H9 (cell line): Measurements from ENCODE around the gene TDRD3. TPM values are rescaled to one million over a fixed set of nuclear protein-coding genes. Genes with fewer than 3 reads are reported as not detected.

Experiments
- DNase-seq: peaks from one replicate; pipeline ENCODE4 v3.0.0-alpha.2; 2017
- H2AFZ ChIP-seq: one replicate; pipeline ENCODE4 v1.6.1; 2013; ENCODE audit warnings: mild to moderate bottlenecking, low read length, control low read depth, moderate library complexity
- H2AK5ac ChIP-seq: 2 replicates; pipeline ENCODE4 v1.6.1; 2013; ENCODE audit warnings: low read length, control low read depth, mixed read lengths; ENCODE audit not compliant: insufficient read length
- H2BK120ac ChIP-seq: one replicate; pipeline ENCODE4 v1.6.1; 2013; ENCODE audit warnings: low read depth, mild to moderate bottlenecking, low read length, control low read depth, inconsistent platforms; ENCODE audit not compliant: poor library complexity, severe bottlenecking
- H2BK12ac ChIP-seq: 2 replicates; pipeline ENCODE4 v1.6.1; 2013; ENCODE audit warnings: low read length, control low read depth, mixed read lengths, low read depth; ENCODE audit not compliant: insufficient read length
- H2BK15ac ChIP-seq: 2 replicates; pipeline ENCODE4 v1.6.1; 2013; ENCODE audit warnings: low read depth, low read length, control low read depth
- H2BK20ac ChIP-seq: one replicate; pipeline ENCODE4 v1.6.1; 2013; ENCODE audit warnings: low read depth, mild to moderate bottlenecking, low read length, control low read depth, inconsistent platforms; ENCODE audit not compliant: poor library complexity, severe bottlenecking
- H2BK5ac ChIP-seq: 2 replicates; pipeline ENCODE4 v1.6.1; 2013; ENCODE audit warnings: low read length, control low read depth, mixed read lengths; ENCODE audit not compliant: insufficient read length
- H3K14ac ChIP-seq: 2 replicates; pipeline ENCODE4 v1.6.1; 2013; ENCODE audit warnings: low read length, control low read depth; ENCODE audit not compliant: insufficient read depth
- H3K18ac ChIP-seq: 2 replicates; pipeline ENCODE4 v1.6.1; 2013; ENCODE audit warnings: low read depth, mild to moderate bottlenecking, mixed read lengths, low read length, control low read depth; ENCODE audit not compliant: insufficient read length
- H3K23ac ChIP-seq: 2 replicates; pipeline ENCODE4 v1.6.1; 2013; ENCODE audit warnings: low read length, control low read depth, mixed read lengths, low read depth; ENCODE audit not compliant: insufficient read length
- H3K23me2 ChIP-seq: 2 replicates; pipeline ENCODE4 v1.6.1; 2013; ENCODE audit warnings: low read depth, mild to moderate bottlenecking, mixed read lengths, low read length, control low read depth; ENCODE audit not compliant: insufficient read length, poor library complexity, severe bottlenecking
- H3K27ac ChIP-seq: 2 replicates; pipeline ENCODE4 v1.5.1; 2013; ENCODE audit warnings: low read length, control low read depth, mixed read lengths, low read depth; ENCODE audit not compliant: insufficient read length
- H3K27me3 ChIP-seq: 2 replicates; pipeline ENCODE4 v1.6.1; 2013; ENCODE audit warnings: low read length, control low read depth, inconsistent platforms; ENCODE audit not compliant: insufficient read depth
- H3K4ac ChIP-seq: 2 replicates; pipeline ENCODE4 v1.6.1; 2013; ENCODE audit warnings: low read depth, mild to moderate bottlenecking, control low read depth, inconsistent platforms, low read length, moderate library complexity
- H3K4me1 ChIP-seq: 2 replicates; pipeline ENCODE4 v1.6.1; 2013; ENCODE audit warnings: low read length, control low read depth, inconsistent platforms; ENCODE audit not compliant: insufficient read depth
- H3K4me2 ChIP-seq: 2 replicates; pipeline ENCODE4 v1.6.1; 2013; ENCODE audit warnings: low read length, control low read depth, mixed read lengths; ENCODE audit not compliant: insufficient read length, insufficient read depth
- H3K56ac ChIP-seq: 2 replicates; pipeline ENCODE4 v1.6.1; 2013; ENCODE audit warnings: low read depth, mild to moderate bottlenecking, mixed read lengths, low read length, control low read depth; ENCODE audit not compliant: insufficient read length
- H3K79me1 ChIP-seq: 2 replicates; pipeline ENCODE4 v1.6.1; 2013; ENCODE audit warnings: low read depth, mild to moderate bottlenecking, moderate library complexity, low read length, control low read depth, inconsistent platforms; ENCODE audit not compliant: insufficient read depth, poor library complexity, severe bottlenecking
- H3K79me2 ChIP-seq: 2 replicates; pipeline ENCODE4 v1.6.1; 2013; ENCODE audit warnings: low read length, control low read depth, inconsistent platforms; ENCODE audit not compliant: insufficient read depth
- H3K9ac ChIP-seq: 2 replicates; pipeline ENCODE4 v1.6.1; 2013; ENCODE audit warnings: low read length, control low read depth, mixed read lengths; ENCODE audit not compliant: insufficient read length; ENCODE audit errors: extremely low read depth
- H3K9me3 ChIP-seq: one replicate; pipeline ENCODE4 v1.6.1; 2013; ENCODE audit warnings: low read depth, low read length, inconsistent platforms; ENCODE audit not compliant: control insufficient read depth
- H3T11ph ChIP-seq: one replicate; pipeline ENCODE4 v1.6.1; 2013; ENCODE audit warnings: mild to moderate bottlenecking, low read length, control low read depth, inconsistent platforms
- H4K20me1 ChIP-seq: one replicate; pipeline ENCODE4 v1.6.1; 2013; ENCODE audit not compliant: control insufficient read depth, insufficient read length, insufficient read depth
- H4K5ac ChIP-seq: 2 replicates; pipeline ENCODE4 v1.6.1; 2013; ENCODE audit warnings: low read depth, mild to moderate bottlenecking, mixed read lengths, low read length, control low read depth; ENCODE audit not compliant: insufficient read length
- H4K8ac ChIP-seq: replicated peaks from 2 replicates; pipeline ENCODE4 v1.6.1; 2013; ENCODE audit warnings: low read length, control low read depth, mixed read lengths, low read depth; ENCODE audit not compliant: insufficient read length
- H4K91ac ChIP-seq: 2 replicates; pipeline ENCODE4 v1.6.1; 2013; ENCODE audit warnings: low read depth, mild to moderate bottlenecking, moderate library complexity, mixed read lengths, low read length, control low read depth; ENCODE audit not compliant: insufficient read length
- H3K27ac Mint-ChIP-seq, 3 experiments: 2 replicates in 2 of 3; 3 replicates in 1 of 3; pipeline ENCODE4 v1.8.0; 2020 to 2021; ENCODE audit warnings: mixed read lengths in 3 of 3, mild to moderate bottlenecking in 1 of 3, moderate library complexity in 1 of 3
- H3K27me3 Mint-ChIP-seq: 2 replicates; pipeline ENCODE4 v1.8.0; 2021; ENCODE audit warnings: low read depth, mild to moderate bottlenecking, moderate library complexity, mixed read lengths
- H3K36me3 Mint-ChIP-seq, 3 experiments: 2 replicates in 2 of 3; 3 replicates in 1 of 3; pipeline ENCODE4 v1.8.0; 2020 to 2021; ENCODE audit warnings: low read depth in 3 of 3, mixed read lengths in 3 of 3; ENCODE audit not compliant: insufficient read depth in 1 of 3
- H3K4me1 Mint-ChIP-seq, 2 experiments: 2 replicates each; pipeline ENCODE4 v1.8.0; 2020; ENCODE audit warnings: mixed read lengths in 2 of 2
- H3K4me3 Mint-ChIP-seq, 2 experiments: 2 replicates in 1 of 2; 3 replicates in 1 of 2; pipeline ENCODE4 v1.8.0; 2020 to 2021; ENCODE audit warnings: mild to moderate bottlenecking in 2 of 2, mixed read lengths in 2 of 2, moderate library complexity in 1 of 2
- H3K9me3 Mint-ChIP-seq, 2 experiments: 2 replicates in 1 of 2; 3 replicates in 1 of 2; pipeline ENCODE4 v1.8.0; 2020; ENCODE audit warnings: mild to moderate bottlenecking in 2 of 2, mixed read lengths in 2 of 2, moderate library complexity in 1 of 2
- WGBS: extraction: QIAGEN DNeasy Blood & Tissue Kit; methylation state at CpG from one replicate; pipeline ENCODE4 v1.1.7; 2013; ENCODE audit warnings: missing lambda C conversion rate, low lambda C conversion rate, mixed read lengths; ENCODE audit not compliant: insufficient read length; ENCODE audit errors: extremely low coverage; 5-methylcytosine and 5-hydroxymethylcytosine counted together
- total RNA-seq: library from RNA; stranded (reverse); gene quantifications from 2 replicates; pipeline ENCODE4 v1.2.1, GENCODE V29; 2021
- TF ChIP-seq, protein P1 (sequence below): fragments of 200-600 bp; sonication (generic); conservative IDR thresholded peaks from 3 replicates; pipeline ENCODE4 v1.8.0; 2021; ENCODE audit warnings: antibody characterized with exemption, mild to moderate bottlenecking

TDRD3 gene
- total RNA-seq, 1 experiment from 2014 or later = 16.1 TPM

DNA sequence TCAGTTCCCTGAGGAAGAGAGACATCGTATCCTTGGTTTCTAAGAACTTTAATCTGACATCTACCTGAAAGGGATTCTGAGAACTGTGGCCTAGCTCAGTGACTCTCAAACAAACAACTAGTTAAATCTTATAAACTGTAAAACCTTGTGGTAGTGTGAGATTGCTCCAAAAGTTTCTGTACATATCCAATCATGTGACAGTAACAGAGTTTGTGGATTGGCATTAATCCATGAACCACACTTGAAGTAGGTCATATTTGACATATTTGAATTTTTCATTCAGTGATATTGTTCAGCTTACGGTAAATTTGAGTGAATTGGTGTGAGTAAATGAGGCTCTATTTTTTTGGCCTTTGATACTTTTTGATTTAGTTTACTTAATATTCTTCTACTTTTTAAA is 15.0 kb downstream of the TDRD3 start:
- Mint-ChIP-seq H3K4me3 (no peak overlapping the region), H3K9me3 (peaks cover 10 to 12% of the 10 kb centered on the region in 2 experiments), H3K4me1 (peaks cover 11 to 12% of the 10 kb centered on the region in 2 experiments), H3K27ac (no peak overlapping the region), H3K36me3 (peaks cover 12 to 33% (median 24%) of the 10 kb centered on the region in 3 experiments), H3K27me3 (no peaks in the 10 kb centered on the region)
- WGBS = no CpG with 5 or more reads among the region's 2 CpGs
- no peak overlapping the region for H3K14ac ChIP-seq
- H3K23ac ChIP-seq = no peak overlapping the region
- H3K27me3 ChIP-seq = no peaks in the 10 kb centered on the region
- H3K9me3 ChIP-seq = no peaks in the 10 kb centered on the region
- H2AK5ac ChIP-seq = no peak overlapping the region
- no peak overlapping the region for H2BK20ac ChIP-seq
- no peak overlapping the region for H4K5ac ChIP-seq
- no peaks in the 10 kb centered on the region for H3K23me2 ChIP-seq
- no peak overlapping the region for H3K4me2 ChIP-seq
- H3K18ac ChIP-seq = no peak overlapping the region
- H3K79me1 ChIP-seq = peaks cover 2% of the 10 kb centered on the region
- H3T11ph ChIP-seq = no peak overlapping the region
- H3K27ac ChIP-seq = no peak overlapping the region
- no peak overlapping the region for H2BK15ac ChIP-seq
- no peak overlapping the region for H2BK120ac ChIP-seq
- TF ChIP-seq, protein P1, sequence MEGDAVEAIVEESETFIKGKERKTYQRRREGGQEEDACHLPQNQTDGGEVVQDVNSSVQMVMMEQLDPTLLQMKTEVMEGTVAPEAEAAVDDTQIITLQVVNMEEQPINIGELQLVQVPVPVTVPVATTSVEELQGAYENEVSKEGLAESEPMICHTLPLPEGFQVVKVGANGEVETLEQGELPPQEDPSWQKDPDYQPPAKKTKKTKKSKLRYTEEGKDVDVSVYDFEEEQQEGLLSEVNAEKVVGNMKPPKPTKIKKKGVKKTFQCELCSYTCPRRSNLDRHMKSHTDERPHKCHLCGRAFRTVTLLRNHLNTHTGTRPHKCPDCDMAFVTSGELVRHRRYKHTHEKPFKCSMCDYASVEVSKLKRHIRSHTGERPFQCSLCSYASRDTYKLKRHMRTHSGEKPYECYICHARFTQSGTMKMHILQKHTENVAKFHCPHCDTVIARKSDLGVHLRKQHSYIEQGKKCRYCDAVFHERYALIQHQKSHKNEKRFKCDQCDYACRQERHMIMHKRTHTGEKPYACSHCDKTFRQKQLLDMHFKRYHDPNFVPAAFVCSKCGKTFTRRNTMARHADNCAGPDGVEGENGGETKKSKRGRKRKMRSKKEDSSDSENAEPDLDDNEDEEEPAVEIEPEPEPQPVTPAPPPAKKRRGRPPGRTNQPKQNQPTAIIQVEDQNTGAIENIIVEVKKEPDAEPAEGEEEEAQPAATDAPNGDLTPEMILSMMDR = no peak
- H4K8ac ChIP-seq = no peak overlapping the region
- no peaks in the 10 kb centered on the region for H4K20me1 ChIP-seq
- no peak for DNase-seq
- H2AFZ ChIP-seq = no peak overlapping the region
- H4K91ac ChIP-seq = no peak overlapping the region
- no peaks in the 10 kb centered on the region; the same call in 1 of the 2 replicates for H3K79me2 ChIP-seq
- no peaks in the 10 kb centered on the region for H3K4me1 ChIP-seq
- no peak overlapping the region for H3K56ac ChIP-seq
- H3K9ac ChIP-seq = no peak overlapping the region
- no peak overlapping the region for H3K4ac ChIP-seq
- H2BK5ac ChIP-seq = no peak overlapping the region
- H2BK12ac ChIP-seq = no peak overlapping the region
